DMS153 (cell line): ENCODE results near the gene OR2A5.
"Not testable (repeated sequence)": the region's sequence is repeated elsewhere in the genome, so short reads cannot be mapped to it uniquely, and the experiment has no call there.

Source experiments
- DNase-seq: peaks from one replicate; lab custom pipeline; 2025; lab: John Stamatoyannopoulos, UW

Gene OR2A5, protein sequence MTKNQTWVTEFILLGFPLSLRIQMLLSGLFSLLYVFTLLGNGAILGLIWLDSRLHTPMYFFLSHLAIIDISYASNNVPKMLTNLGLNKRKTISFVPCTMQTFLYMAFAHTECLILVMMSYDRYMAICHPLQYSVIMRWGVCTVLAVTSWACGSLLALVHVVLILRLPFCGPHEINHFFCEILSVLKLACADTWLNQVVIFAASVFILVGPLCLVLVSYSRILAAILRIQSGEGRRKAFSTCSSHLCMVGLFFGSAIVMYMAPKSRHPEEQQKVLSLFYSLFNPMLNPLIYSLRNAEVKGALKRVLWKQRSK

GRCh38 chr7:144048648-144049047 lies at the start of gene OR2A5:
TSS of gene OR2A5 (plus strand) at chr7:144048948. CDS start at chr7:144050402, 1,454 bp downstream.
- DNase-seq, result peak; percentile 92

- no peak for DNase-seq
Observed at GRCh38 chr7:144000020-144000419, 48.7 kb upstream of the OR2A5 start, which contains the start of gene OR6B1. TSS of gene OR6B1 (plus strand) at chr7:144000320. CDS start at chr7:144003997, 3,677 bp downstream.

DNA sequence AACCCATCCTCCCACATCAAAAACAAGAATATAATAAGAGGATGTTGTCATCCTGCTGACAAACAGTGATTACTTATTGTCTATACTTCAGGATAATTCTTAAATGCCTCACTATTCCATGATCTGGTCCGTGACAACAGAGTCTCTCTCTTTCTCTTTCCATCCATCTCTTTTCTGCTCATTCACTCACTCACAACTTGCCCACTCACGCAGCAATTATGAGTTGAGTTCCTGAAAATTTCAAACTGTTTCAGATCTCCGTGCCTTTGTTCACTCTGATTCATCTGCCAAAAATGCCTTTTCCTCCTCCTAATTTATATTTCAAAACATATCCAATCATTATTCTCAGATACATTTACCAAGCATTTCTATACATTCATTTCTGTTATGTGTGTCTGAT lies 47.2 kb upstream of the OR2A5 start:
- DNase-seq, result no peak

DNA sequence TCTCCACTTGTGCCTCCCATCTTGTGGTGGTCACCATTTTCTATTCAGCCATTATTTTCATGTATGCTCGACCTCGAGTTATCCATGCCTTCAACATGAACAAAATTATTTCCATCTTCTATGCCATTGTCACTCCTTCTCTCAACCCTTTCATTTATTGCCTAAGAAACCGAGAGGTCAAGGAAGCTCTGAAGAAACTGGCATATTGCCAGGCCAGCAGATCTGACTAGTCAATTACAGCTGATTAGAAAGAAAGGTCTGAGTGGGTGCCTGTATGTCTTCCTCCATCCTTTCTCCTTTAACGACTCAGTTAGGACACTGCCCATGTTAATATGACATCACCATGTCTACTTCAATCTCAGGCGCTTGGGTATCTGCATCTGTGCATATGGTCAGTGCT lies 44.0 kb upstream of the OR2A5 start:
- no peak for DNase-seq

DNA sequence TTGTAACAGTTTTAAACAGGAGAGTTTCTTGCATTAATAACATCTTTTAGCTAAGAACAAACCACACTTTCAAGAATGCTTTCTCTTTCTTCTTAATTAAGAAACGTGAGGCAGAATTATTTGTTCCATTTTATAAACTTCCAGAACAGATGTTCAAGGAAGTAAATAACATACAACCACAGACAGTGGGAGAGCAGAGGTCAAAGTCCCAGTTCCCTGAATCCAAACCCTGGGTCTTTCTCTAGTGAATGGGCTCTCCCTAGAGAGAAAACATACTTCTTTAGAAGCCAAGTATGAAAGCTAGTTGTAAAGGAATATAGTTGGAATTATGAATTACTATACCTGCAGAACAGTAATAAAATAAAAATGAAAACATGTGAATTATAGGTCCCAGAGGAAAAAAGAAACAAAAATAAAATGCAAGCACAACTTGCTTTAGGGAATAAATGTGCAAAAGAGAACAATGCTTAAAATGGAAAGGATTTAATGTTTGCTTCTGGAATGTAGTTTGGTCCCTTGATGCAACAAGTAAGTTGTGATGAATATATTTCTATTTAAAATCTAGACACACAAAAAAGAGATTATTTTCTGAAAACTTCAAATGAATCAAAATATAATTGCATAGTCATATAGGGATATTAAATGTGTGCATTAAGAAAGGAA lies 42.6 kb upstream of the OR2A5 start:
- DNase-seq, result no peak

DNA sequence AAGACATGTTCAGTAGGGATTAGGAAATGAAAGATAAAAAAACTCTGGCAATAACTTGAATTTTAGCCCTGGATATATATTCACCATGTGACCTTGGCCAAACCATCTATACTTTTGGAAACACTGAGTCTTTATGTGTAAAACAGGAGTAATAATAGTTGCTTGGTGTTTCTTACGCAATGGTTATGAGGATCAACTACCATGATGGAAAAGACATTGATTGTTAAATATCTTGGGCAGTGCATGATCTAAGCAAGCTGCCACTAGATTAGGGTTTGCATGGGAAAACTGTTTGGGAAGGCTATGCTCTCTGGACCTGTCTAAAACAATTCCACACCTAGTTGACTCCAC lies 42.1 kb upstream of the OR2A5 start:
- DNase-seq, result no peak

DNA sequence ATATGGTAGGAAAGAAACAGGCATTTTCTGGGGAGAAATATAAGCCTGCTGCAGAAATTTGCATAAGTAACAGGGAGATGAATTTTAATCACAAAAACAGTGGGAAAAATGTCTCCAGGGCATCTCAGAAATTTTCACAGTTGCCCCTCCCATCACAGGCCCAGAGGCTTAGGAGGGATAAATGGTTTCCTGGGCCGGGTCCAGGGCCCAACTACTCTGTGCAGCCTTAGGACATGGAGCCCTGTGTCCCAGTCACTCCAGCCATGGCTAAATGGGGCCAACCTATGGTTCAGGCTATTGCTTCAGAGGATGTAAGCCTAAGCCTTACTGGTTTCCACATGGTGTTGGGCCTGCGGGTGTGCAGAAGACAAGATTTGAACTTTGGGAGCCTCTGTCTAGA lies 39.4 kb upstream of the OR2A5 start:
- DNase-seq, result no peak

GRCh38 chr7:144010061-144010460 lies 38.7 kb upstream of the OR2A5 start:
- DNase-seq, result not testable (repeated sequence)

DNA sequence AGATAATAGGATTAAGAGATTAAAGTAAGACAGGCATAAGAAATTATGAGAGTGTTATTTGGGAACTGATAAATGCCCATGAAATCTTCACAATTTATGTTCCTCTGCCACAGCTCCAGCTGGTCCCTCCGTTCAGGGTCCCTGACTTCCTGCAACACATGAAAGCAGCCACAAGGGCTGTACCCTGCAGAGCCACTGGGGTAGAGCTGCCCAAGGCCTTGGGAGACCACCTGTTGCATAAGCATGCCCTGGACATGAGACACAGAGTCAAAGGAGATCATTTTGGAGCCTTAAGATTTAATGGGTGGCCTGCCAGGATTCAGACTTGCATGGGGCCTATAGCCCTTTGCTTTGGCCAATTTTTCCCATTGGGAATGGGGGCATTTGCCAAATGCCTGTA lies 37.9 kb upstream of the OR2A5 start:
- DNase-seq, result not testable (repeated sequence)

- no peak for DNase-seq
Observed at GRCh38 chr7:144011458-144012230, 37.1 kb upstream of the OR2A5 start.

DNA sequence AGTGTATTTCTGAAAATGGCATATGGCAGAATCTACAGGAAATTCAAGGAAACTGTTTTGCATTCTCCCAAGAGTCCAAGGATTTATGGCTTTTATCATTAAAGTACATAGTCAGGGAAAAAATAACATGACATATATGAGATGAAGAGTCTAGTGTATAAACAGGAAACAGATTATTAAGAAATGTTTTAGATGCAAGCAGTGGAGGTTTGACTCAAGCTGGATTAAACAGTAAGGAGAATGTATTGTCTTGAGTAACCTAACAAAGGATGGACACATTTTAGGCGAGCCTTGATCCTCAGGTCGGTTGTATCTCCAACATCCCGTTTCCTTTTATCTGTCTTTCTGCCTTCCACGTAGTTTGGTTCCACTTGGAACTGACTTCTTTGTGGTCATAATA lies 30.7 kb upstream of the OR2A5 start:
- no peak for DNase-seq

DNA sequence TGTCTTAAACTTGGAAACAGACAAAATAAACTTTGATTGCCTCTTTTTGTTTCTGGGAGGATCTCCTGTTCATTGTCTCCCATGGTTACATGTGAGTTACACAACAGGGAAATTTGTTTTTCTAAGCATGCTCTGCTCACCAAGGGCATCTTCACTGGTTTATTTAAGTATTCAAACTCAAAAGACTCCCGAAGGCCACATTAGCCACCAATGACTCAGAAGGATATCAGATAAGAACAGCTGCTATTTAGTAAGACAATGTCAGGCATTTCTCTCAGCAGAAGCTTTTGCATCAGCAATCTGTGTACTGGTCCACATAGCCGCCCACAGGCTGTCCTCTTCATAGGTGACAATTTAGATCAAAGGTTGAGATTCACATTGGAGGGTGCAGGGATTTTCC lies 29.3 kb upstream of the OR2A5 start:
- no peak for DNase-seq

GRCh38 chr7:144020340-144020739 lies 28.4 kb upstream of the OR2A5 start:
- DNase-seq, result no peak

GRCh38 chr7:144022169-144022568 lies 26.6 kb upstream of the OR2A5 start:
- no peak for DNase-seq

- DNase-seq, result no peak
Observed at GRCh38 chr7:144023171-144023827, 25.4 kb upstream of the OR2A5 start.

- no peak for DNase-seq
Observed at GRCh38 chr7:144024213-144024612, 24.5 kb upstream of the OR2A5 start.

GRCh38 chr7:144026203-144026883 lies 22.4 kb upstream of the OR2A5 start:
- DNase-seq, result no peak

DNA sequence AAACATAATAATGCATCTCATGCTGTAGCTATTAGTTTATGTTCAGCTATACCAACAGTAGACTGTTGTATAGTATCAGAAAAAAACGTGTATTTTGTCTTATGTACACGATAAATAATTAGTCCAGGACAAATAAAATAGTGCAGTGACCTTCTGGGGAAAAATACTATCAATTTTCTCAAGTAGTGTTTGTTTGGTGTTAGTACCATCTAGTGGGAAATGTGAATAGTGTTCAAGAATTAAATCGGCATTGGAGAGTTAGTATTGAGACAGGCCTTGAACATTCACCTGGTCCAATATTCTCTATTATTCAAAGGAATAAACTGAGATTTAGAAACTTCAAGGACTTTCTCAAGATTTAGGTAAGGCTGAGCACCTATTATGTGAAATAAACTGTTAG lies 21.7 kb upstream of the OR2A5 start:
- peak; percentile 10 for DNase-seq

DNA sequence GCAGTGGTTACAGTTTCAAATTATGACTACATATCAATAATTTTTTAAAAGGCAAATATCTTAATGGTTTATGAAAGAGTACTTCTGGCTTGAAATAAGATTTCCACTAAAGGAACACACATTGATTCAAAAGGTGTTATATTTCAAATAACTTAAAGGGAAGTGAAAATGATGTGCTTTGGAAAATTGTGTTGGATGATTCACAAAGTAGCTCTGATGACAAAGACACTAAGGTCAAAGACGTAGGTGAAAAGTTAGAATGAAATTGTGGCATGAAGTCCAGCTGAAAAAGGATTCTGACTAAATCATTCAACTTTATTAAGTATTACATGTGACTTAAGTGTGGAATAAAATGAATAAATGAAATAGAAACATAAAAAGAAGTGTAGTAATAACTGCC lies 20.8 kb upstream of the OR2A5 start:
- no peak for DNase-seq

DNA sequence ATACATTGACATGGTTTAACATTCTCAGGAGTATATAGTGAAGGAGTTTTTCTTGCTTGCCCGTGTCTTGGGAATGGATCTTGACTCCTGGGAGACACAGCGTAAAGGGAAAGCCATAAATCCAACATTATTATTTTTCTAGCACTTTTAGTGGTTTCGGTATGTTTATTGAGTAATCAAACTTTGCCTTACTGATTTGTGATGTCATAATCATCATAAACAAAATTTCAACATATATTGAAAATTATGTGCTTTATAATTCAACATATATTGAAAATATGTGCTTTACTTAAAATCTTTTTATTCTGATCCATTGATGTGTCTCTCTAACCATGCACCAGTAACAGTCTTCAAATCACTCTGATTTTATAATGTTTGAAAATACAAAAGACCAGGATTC lies 20.2 kb upstream of the OR2A5 start:
- no peak for DNase-seq

DNA sequence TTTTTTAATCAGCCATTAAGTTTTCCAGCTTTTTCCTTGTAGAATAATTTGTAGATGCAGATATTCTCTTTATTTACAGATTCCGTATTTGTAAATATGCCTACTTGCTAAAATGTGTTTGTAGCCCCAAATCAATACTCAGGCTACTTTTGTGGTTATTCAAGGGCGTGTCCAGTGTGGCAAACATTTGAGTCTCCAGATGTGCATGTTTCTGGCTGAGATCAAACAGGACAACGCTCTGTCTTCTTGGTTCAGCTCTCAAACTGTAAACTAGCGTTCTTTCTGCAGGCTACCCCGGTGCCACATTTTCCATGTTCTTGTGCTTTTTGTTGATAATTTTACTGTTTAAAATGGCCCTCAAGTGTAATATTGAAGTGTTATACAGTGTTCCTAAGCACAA lies 16.2 kb upstream of the OR2A5 start:
- DNase-seq, result no peak
